Measurements from ENCODE around the gene NKD2.

GRCh38 chr5:1081519-1081918 is 72.9 kb downstream of the NKD2 start:
- no peak for TF ChIP-seq CTCF (IDR thresholded peaks at IDR 0.05)
- TF ChIP-seq POLR2AphosphoS5 (IDR thresholded peaks at IDR 0.05): no peak
